ENCODE data around the gene SHROOM2. TPM values are rescaled to one million over a fixed set of nuclear protein-coding genes. Genes with fewer than 3 reads are reported as not detected.
"Not testable (repeated sequence)": the region's sequence is repeated elsewhere in the genome, so short reads cannot be mapped to it uniquely, and the experiment has no call there.

SHROOM2 gene, protein sequence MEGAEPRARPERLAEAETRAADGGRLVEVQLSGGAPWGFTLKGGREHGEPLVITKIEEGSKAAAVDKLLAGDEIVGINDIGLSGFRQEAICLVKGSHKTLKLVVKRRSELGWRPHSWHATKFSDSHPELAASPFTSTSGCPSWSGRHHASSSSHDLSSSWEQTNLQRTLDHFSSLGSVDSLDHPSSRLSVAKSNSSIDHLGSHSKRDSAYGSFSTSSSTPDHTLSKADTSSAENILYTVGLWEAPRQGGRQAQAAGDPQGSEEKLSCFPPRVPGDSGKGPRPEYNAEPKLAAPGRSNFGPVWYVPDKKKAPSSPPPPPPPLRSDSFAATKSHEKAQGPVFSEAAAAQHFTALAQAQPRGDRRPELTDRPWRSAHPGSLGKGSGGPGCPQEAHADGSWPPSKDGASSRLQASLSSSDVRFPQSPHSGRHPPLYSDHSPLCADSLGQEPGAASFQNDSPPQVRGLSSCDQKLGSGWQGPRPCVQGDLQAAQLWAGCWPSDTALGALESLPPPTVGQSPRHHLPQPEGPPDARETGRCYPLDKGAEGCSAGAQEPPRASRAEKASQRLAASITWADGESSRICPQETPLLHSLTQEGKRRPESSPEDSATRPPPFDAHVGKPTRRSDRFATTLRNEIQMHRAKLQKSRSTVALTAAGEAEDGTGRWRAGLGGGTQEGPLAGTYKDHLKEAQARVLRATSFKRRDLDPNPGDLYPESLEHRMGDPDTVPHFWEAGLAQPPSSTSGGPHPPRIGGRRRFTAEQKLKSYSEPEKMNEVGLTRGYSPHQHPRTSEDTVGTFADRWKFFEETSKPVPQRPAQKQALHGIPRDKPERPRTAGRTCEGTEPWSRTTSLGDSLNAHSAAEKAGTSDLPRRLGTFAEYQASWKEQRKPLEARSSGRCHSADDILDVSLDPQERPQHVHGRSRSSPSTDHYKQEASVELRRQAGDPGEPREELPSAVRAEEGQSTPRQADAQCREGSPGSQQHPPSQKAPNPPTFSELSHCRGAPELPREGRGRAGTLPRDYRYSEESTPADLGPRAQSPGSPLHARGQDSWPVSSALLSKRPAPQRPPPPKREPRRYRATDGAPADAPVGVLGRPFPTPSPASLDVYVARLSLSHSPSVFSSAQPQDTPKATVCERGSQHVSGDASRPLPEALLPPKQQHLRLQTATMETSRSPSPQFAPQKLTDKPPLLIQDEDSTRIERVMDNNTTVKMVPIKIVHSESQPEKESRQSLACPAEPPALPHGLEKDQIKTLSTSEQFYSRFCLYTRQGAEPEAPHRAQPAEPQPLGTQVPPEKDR (N-terminal part only)
- 12.3 TPM for total RNA-seq

DNA sequence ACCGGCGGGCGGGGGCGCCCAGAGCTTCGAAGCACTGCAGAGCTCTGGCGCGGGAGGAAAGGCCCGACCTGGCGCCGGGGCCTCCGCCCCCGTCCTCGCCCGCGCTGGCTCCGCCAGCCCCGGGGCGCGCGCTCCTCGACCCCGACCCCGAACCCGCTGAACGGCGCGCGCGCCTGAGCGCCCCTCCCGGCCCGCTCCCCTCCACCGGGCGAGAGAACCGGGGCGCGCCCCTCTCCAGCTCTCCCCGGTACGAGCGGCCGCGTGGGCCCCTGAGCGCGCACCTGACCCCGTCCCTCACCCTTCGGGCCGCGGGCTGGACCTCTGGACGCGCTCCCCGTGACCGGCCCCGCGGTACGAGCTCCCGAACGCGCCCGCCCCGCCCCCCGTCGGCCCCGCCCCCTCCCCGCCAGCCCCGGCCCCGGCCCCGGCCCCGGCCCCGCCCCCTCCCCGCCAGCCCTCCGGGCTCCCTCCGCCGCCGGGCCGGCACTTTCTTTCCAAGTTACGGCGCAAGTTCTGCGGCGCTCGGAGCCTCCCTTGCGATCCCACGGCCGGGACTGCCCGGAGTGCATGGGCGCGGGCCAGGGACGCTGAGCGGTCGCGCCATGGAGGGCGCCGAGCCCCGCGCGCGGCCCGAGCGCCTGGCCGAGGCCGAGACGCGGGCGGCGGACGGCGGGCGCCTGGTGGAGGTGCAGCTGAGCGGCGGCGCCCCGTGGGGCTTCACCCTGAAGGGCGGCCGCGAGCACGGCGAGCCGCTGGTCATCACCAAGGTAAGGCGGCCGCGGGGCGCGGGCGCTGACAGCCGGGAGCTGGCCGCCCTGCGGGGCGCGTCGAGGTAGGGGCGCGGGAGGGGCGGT lies at the start of gene SHROOM2:
SHROOM2 (plus strand) TSS at position 486 of the 854 bp plus-strand sequence; CDS start at position 603, 117 bp downstream.
- DNase-seq, result no peak

DNA sequence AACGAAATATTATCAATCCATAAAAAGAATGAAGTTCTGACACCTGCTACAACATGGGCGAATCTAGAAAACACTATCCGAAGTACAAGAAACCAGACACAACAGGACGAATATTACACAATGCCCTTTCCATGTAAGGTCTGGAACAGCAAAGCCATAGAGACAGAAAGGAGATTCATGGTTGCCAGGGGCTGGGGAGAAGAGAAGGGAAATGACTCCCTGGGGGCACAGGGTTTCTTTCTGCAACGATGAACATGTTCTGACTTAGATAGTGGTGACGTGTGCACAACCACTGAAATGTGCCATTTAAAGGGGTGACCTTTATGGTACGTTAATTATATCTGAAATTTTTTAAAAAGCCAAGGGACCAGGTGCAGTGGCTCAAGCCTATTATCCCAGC lies 48.9 kb upstream of the SHROOM2 start:
- DNase-seq, result no peak

GRCh38 chrX:9738151-9738550 lies 48.1 kb upstream of the SHROOM2 start:
- DNase-seq, result no peak

DNA sequence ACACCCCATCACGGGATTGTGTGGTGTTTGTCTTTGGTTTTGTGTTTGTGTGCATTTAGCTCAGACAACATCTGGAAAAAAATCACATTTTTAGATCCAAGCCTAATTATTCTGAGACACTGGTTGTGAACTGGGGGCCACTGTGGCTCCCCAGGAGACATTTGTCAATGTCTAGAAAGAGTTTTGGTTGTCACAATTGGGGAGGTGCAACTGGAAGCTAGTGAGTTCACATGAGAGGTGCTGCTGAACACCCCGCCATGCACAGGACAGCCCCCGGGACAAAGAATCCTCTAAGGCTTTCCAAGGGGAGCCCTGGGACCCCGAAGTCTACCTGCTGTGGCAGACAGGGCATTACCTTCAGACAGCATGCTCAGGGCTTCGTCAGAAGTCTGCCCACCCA lies 47.1 kb upstream of the SHROOM2 start:
- DNase-seq, result no peak

GRCh38 chrX:9745417-9746115 lies 40.7 kb upstream of the SHROOM2 start:
- no peak for DNase-seq

- DNase-seq, result no peak
Measured at GRCh38 chrX:9746148-9746888, 39.9 kb upstream of the SHROOM2 start.

DNA sequence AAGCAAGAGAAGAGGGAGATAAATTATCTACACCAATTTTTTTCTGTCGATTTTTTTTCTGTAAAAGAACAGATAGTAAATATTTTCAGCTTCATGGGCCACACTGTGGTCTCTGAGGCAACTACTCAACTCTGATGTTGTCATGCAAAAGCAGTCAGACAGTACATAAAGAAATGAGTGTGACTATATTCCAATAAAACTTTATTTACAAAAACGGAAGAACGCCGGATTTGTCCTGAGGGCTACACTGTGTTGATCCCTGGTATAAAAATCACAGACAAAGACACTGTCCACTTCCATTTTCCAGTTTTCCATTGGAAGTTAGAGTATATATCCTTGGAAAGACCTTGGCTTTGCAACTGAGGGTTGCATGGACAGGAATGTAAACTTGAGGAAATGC lies 38.6 kb upstream of the SHROOM2 start:
- DNase-seq, result no peak

- no peak for DNase-seq
Measured at GRCh38 chrX:9749146-9749692, 37.0 kb upstream of the SHROOM2 start.

DNA sequence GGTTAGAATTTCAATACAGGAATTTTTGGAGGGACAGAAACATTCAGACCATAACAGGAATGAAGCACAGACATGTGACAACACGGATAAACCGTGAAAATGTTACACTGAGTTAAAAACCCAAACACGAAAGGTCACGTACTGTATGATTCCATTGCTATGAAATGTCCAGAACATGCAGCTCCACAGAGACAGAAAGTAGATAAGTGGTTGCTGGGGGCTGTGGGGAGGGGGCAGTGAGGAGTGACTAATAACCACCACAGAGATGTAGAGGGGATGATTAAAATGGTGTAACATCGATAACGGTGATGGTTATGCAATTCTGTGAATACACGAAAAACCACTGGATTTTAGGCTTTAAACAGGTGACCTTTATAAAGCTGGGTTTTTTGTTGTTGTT lies 28.9 kb upstream of the SHROOM2 start:
- DNase-seq, result no peak

DNA sequence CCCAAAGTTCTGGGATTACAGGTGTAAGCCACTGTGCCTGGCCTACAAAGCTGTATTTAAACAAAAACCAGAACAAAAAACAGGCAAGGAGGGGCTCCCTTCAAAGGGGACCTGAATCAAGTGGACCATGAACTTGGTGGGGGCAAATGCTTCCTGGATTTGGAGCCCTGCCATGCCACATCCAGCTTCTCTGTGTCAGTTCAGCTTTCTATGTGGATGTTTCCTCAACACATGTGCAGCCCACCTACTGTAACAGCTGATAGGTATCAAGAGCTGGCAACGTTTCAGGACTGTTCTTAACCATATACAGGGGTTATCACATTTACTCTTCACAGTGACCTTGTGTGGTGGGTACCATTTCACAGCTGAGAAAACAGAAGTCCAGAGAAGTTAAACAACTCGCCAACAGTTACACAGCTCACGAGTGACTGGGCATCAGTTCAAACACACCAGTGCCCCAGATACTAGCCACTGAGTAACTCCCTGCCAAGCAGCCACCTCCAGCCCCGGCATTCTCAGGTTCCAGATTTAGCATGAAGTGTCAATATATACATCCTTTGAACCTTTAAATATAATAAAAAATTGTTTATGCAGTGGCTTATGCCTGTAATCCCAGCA lies 28.1 kb upstream of the SHROOM2 start:
- no peak for DNase-seq

DNA sequence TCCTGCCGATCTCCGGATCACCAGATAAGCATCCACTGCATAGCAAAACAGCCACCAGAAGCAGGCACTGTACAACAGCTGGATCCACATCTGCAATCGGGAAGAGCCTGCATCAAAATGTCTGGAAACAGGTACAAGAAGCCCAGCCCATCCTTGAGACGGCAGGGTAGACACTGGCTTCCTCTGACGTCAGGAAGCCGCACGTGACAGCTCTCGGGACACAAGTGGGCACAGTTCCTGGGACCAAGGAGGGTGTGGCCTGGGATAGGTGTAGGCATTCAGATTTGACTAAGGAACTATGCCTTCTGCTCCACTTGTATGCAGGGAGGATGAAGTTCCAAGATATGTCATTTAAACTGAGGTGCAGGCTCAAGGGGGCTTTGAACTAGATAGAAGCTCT lies 26.9 kb upstream of the SHROOM2 start:
- DNase-seq, result no peak

DNA sequence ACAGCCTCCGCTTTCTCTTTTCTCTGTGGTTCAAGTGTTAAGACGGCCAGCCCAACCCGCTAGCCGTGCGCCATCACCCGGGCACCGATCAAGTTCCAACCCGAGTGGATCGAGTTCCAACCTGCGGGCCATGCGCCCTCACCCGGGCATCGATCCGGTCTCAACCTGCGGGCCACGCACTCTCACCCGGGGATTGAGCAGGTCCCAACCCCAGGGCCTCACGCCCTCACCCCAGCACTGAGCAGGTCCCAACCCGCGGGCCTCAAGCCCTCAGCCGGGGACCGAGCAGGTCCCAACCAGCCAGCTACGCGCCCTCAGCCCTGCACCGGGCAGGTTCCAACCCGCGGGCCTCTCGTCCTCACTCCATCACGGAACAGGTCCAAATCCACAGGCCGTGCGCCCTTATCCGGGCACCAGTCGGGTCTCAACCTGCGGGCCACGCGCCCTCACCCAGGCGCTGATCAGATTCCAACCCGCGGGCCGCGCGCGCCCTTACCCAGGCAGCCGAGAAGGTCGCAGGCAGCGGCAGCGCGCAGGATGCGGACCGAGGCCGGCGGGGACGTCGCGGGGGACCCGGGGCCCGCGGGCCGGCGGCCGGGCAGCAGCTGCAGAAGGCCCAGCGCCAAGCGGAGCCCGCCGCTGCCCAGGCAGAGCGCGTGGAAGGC lies 21.0 kb upstream of the SHROOM2 start:
- DNase-seq, result no peak

- no peak for DNase-seq
Measured at GRCh38 chrX:9765737-9766097, 20.5 kb upstream of the SHROOM2 start, which contains the start of gene GPR143. GPR143 (minus strand) TSS chrX:9765847; CDS start chrX:9765817, 30 bp downstream.

DNA sequence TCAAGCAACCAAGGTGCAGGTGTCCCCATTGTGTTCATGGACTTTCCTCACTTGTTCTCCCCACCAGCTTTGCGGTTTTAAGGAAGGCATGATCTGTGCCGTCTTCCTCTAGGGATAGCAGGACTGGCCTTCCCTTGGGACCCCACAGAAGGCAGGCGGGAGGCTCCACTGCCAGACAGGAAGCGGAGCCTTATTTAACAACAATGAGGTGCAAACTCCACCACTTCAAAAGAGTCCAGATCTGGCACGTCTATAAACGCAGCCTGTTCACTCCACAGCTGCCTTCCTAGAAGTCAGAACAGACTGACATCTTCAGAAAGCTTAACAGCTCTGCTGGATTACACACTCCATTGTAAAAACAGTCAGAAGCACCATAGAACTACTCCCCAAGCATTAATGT lies 18.9 kb upstream of the SHROOM2 start:
- DNase-seq, result no peak

DNA sequence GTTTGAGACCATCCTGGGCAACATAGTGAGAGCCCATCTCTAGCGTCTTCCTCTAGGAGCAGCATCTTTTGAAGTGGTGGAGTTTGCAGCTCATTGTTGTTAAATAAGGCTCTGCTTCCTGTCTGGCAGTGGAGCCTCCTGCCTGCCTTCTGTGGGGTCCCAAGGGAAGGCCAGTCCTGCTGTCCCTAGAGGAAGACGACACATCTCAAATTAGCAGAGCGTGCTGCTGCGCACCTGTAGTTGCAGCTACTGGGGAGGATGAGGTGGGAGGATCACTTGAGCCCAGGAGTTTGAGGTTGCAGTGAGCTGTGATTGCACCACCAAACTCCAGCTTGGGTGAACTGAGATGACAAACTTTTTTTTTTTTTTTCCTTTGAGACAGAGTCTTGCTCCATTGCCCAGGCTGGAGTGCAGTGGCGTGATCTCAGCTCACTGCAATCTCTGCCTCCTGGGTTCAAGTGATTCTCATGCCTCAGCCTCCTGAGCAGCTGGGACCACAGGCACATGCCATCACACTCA lies 17.8 kb upstream of the SHROOM2 start:
- not testable (repeated sequence) for DNase-seq

DNA sequence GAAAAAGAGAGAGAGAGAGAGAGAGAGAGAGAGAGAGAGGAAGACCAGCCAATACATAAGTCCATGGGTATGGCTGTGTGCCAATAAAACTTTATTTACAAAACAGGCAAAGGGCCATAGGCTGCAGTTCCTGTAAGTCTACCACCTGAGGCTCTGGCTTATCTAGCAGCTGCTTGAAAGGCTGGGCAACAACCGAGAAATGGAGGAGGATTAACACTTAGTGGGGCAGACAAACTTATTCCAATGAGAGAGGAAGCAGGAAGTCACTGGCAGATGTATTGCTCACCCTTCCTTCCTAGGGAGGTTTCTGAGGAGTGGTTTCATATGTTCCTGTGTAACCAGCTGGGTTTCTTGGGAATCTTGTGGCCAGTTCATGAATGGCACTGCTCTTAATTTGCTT lies 15.9 kb upstream of the SHROOM2 start:
- no peak for DNase-seq

DNA sequence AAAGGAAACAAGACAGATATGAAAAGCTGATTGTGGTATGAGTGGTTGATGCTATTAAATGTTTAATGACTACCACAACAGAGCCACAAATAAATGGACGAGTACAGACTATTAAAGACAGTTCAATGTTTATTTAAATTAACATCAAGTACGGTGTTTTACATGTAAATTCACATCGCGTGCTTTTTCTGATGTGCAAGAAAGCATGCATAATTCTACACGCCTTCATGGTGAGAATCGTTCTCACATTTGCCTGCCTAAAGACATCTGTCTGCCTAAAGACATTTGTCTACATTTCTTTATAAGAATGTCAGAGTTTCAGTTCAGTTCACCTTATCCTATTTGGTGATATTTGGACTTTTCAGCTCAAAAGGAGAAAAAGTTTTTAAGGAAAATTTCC lies 13.3 kb upstream of the SHROOM2 start:
- DNase-seq, result no peak

GRCh38 chrX:9775930-9776329 lies 10.3 kb upstream of the SHROOM2 start:
- no peak for DNase-seq

- no peak for DNase-seq
Measured at GRCh38 chrX:9781941-9782340, 4.3 kb upstream of the SHROOM2 start.

All from occipital lobe (tissue), 2 donors.